Loucy (cell line): Measurements from ENCODE around the gene MRPL38.
A peak's percentile ranks its signal among the peaks of the same experiment; 100 is the strongest.
"Not testable (repeated sequence)": the region's sequence is repeated elsewhere in the genome, so short reads cannot be mapped to it uniquely, and the experiment has no call there.

Source experiments
- H2AFZ ChIP-seq: fragments of 200-600 bp; sonication (generic); 2 replicates; pipeline ENCODE4 v1.6.0; 2016; ENCODE audit warnings: antibody characterized with exemption, mild to moderate bottlenecking, low read length, moderate library complexity
- H3F3A ChIP-seq: fragments of 200-600 bp; 2 replicates; pipeline ENCODE4 v1.6.0; 2016; ENCODE audit warnings: antibody characterized with exemption, low read depth, mild to moderate bottlenecking
- H3K27me3 ChIP-seq: fragments of 200-600 bp; sonication (generic); 2 replicates; pipeline ENCODE4 v1.6.1; 2014; ENCODE audit warnings: low read length, mild to moderate bottlenecking; ENCODE audit not compliant: insufficient read depth, poor library complexity, severe bottlenecking
- H3K36me3 ChIP-seq: fragments of 200-600 bp; sonication (generic); 2 replicates; pipeline ENCODE4 v1.6.1; 2016; ENCODE audit warnings: low read length; ENCODE audit not compliant: insufficient read depth
- H3K4me1 ChIP-seq: fragments of 200-600 bp; sonication (generic); 2 replicates; pipeline ENCODE4 v1.5.1; 2014; ENCODE audit warnings: low read length, mild to moderate bottlenecking; ENCODE audit not compliant: insufficient read depth, poor library complexity, severe bottlenecking
- H3K4me2 ChIP-seq: fragments of 200-600 bp; sonication (generic); 2 replicates; pipeline ENCODE4 v1.6.0; 2014; ENCODE audit warnings: antibody characterized with exemption, low read length, low read depth, mild to moderate bottlenecking; ENCODE audit not compliant: poor library complexity, severe bottlenecking
- H3K4me3 ChIP-seq: fragments of 200-600 bp; sonication (generic); 2 replicates; pipeline ENCODE4 v1.5.1; 2014; ENCODE audit warnings: low read length, mild to moderate bottlenecking, mixed read lengths; ENCODE audit not compliant: poor library complexity, severe bottlenecking
- H3K79me2 ChIP-seq: fragments of 200-600 bp; sonication (generic); 2 replicates; pipeline ENCODE4 v1.6.1; 2014; ENCODE audit warnings: low read length; ENCODE audit not compliant: insufficient read depth
- H3K9ac ChIP-seq: fragments of 200-600 bp; sonication (generic); 2 replicates; pipeline ENCODE4 v1.6.0; 2014; ENCODE audit warnings: mild to moderate bottlenecking, low read depth, low read length, moderate library complexity; ENCODE audit not compliant: poor library complexity, severe bottlenecking
- H3K9me2 ChIP-seq: fragments of 200-600 bp; sonication (generic); replicated peaks from 2 replicates; pipeline ENCODE4 v1.6.1; 2016; ENCODE audit warnings: low read depth, low read length, mixed read lengths
- H3K9me3 ChIP-seq: fragments of 200-600 bp; sonication (generic); 2 replicates; pipeline ENCODE4 v1.6.1; 2014; ENCODE audit warnings: mild to moderate bottlenecking, antibody characterized with exemption, low read length, low read depth; ENCODE audit not compliant: insufficient read depth
- H4K20me1 ChIP-seq: fragments of 200-600 bp; sonication (generic); 2 replicates; pipeline ENCODE4 v1.6.0; 2014; ENCODE audit warnings: antibody characterized with exemption, low read length, mild to moderate bottlenecking; ENCODE audit not compliant: insufficient read depth, poor library complexity, severe bottlenecking
- CTCF ChIP-seq: fragments of 200-600 bp; sonication (generic); conservative IDR thresholded peaks from 2 replicates; pipeline ENCODE4 v1.5.1; 2014; ENCODE audit warnings: mild to moderate bottlenecking, antibody characterized with exemption, low read length
- EZH2phosphoT487 ChIP-seq: fragments of 200-600 bp; IDR thresholded peaks from 2 replicates; pipeline ENCODE4 v1.6.1; 2018; ENCODE audit warnings: antibody characterized with exemption, mild to moderate bottlenecking, moderate library complexity, borderline replicate concordance

MRPL38 gene

GRCh38 chr17:75864448-75864871 is 40.2 kb downstream of the MRPL38 start:
- H3K36me3 ChIP-seq: no peaks in the 10 kb centered on the region
- H3K4me3 ChIP-seq: peak overlapping the region; percentile 46
- H2AFZ ChIP-seq: peak overlapping the region; percentile 46; the same call in 1 of the 2 replicates
- no peaks in the 10 kb centered on the region for H3K9me2 ChIP-seq
- H3K9ac ChIP-seq: peak overlapping the region; percentile 34
- TF ChIP-seq EZH2phosphoT487: no peak
- no peak for TF ChIP-seq CTCF
- no peaks in the 10 kb centered on the region for H3K9me3 ChIP-seq
- no peaks in the 10 kb centered on the region for H3K27me3 ChIP-seq
- peaks cover 4% of the 10 kb centered on the region; the same call in 1 of the 2 replicates for H3F3A ChIP-seq
- H3K4me1 ChIP-seq: peaks cover 17% of the 10 kb centered on the region
- peak overlapping the region; percentile 56 for H3K4me2 ChIP-seq
- no peaks in the 10 kb centered on the region for H4K20me1 ChIP-seq
- no peaks in the 10 kb centered on the region for H3K79me2 ChIP-seq

- H3F3A ChIP-seq: peaks cover 10% of the 10 kb centered on the region; the same call in 1 of the 2 replicates
- H3K4me3 ChIP-seq: no peak overlapping the region
- H3K4me1 ChIP-seq: peaks cover 29% of the 10 kb centered on the region
- H3K27me3 ChIP-seq: no peaks in the 10 kb centered on the region
- H2AFZ ChIP-seq: no peak overlapping the region
- no peaks in the 10 kb centered on the region for H3K9me3 ChIP-seq
- no peaks in the 10 kb centered on the region for H4K20me1 ChIP-seq
- H3K9ac ChIP-seq: no peak overlapping the region
- no peaks in the 10 kb centered on the region for H3K36me3 ChIP-seq
- no peaks in the 10 kb centered on the region for H3K79me2 ChIP-seq
- H3K4me2 ChIP-seq: no peak overlapping the region
- TF ChIP-seq EZH2phosphoT487: no peak
- no peak for TF ChIP-seq CTCF
- no peaks in the 10 kb centered on the region for H3K9me2 ChIP-seq
These were observed 42.8 kb downstream of the MRPL38 start for GRCh38 chr17:75861927-75862317.

GRCh38 chr17:75859358-75859757 is 45.3 kb downstream of the MRPL38 start:
- H3K27me3 ChIP-seq, H3F3A ChIP-seq, H3K9me2 ChIP-seq, H3K9ac ChIP-seq, H3K4me3 ChIP-seq, H2AFZ ChIP-seq, H3K36me3 ChIP-seq, H4K20me1 ChIP-seq, H3K9me3 ChIP-seq: not testable (repeated sequence)
- H3K4me2 ChIP-seq: peak overlapping the region; percentile 40
- peaks cover 27% of the 10 kb centered on the region for H3K4me1 ChIP-seq
- peaks cover 11% of the 10 kb centered on the region for H3K79me2 ChIP-seq

- TF ChIP-seq EZH2phosphoT487: no peak
- TF ChIP-seq CTCF: no peak
- H2AFZ ChIP-seq: peak overlapping the region; percentile 18
These were observed 48.5 kb downstream of the MRPL38 start for GRCh38 chr17:75856062-75856756.

More at GRCh38 chr17:75856062-75856756, 48.5 kb downstream of the MRPL38 start:
- peak overlapping the region; percentile 91 for H3K4me3 ChIP-seq
- no peaks in the 10 kb centered on the region for H3K27me3 ChIP-seq
- H3K9me2 ChIP-seq: no peaks in the 10 kb centered on the region
- peaks cover 7% of the 10 kb centered on the region for H4K20me1 ChIP-seq
- peaks cover 24% of the 10 kb centered on the region for H3K79me2 ChIP-seq
- H3K9ac ChIP-seq: peak overlapping the region; percentile 87
- H3K36me3 ChIP-seq: peaks cover 4% of the 10 kb centered on the region; the same call in 1 of the 2 replicates
- peaks cover 30% of the 10 kb centered on the region for H3K4me1 ChIP-seq
- no peaks in the 10 kb centered on the region for H3K9me3 ChIP-seq
- H3K4me2 ChIP-seq: peak overlapping the region; percentile 87
- H3F3A ChIP-seq: peaks cover 6% of the 10 kb centered on the region; the same call in 1 of the 2 replicates
